ENCODE data around the gene INTS12.
"Not testable (repeated sequence)": the region's sequence is repeated elsewhere in the genome, so short reads cannot be mapped to it uniquely, and the experiment has no call there.

GRCh38 chr4:105695832-105696231 is 12.7 kb downstream of the INTS12 start:
- TF ChIP-seq RFX5 (IDR thresholded peaks at IDR 0.05; ENCODE audit: borderline replicate concordance, low read depth, low read length); POLR2A (IDR thresholded peaks at IDR 0.05; ENCODE audit: control extremely low read depth in 1 of 2, low read depth in 2 of 2, low read length in 2 of 2): not testable (repeated sequence)
- TF ChIP-seq, protein P1, sequence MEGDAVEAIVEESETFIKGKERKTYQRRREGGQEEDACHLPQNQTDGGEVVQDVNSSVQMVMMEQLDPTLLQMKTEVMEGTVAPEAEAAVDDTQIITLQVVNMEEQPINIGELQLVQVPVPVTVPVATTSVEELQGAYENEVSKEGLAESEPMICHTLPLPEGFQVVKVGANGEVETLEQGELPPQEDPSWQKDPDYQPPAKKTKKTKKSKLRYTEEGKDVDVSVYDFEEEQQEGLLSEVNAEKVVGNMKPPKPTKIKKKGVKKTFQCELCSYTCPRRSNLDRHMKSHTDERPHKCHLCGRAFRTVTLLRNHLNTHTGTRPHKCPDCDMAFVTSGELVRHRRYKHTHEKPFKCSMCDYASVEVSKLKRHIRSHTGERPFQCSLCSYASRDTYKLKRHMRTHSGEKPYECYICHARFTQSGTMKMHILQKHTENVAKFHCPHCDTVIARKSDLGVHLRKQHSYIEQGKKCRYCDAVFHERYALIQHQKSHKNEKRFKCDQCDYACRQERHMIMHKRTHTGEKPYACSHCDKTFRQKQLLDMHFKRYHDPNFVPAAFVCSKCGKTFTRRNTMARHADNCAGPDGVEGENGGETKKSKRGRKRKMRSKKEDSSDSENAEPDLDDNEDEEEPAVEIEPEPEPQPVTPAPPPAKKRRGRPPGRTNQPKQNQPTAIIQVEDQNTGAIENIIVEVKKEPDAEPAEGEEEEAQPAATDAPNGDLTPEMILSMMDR (IDR thresholded peaks at IDR 0.05; ENCODE audit: control extremely low read depth in 1 of 3, insufficient read depth in 1 of 3, low read depth in 1 of 3, low read length in 3 of 3), result not testable (repeated sequence)
